ENCODE measurements around the gene LSMEM2.

Gene LSMEM2

DNA sequence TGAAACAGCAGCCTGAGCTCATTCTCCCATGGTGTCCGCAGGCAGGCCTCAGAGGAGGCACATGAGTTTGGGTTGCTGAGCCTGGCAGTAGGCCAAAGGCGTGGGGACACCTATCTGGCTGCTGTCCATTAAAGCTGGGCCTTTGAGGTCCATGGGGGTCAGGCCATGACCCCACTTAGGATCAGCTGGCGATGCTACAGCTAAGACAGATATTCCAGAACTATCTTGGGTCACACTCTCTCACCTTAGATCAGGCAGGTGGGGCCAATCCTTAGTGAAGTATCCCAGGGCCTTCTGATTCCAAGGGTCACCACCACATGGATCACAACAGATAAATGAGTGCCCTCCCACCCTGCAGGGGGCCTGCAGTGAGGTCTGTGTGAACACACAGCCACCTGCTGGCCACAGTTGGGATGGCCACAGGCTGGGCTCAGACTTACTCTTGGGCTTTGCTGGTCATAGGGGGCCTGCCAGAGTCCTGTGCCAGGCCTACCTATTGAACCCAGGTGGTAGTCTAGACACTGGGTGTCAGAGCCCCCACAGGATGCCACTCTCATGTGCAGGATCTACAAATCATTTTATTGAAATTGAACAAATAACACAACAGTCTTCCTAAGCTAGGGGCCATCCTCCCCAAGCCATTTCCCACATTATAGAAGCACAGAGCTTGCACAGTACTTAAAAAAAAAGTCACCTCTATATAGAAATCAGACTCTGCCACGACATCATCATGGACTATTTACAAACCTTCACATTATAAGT is 45.6 kb downstream of the LSMEM2 start:
- peak in 3 of 5 donors; percentile 40 to 50 (median 42) for DNase-seq

DNA sequence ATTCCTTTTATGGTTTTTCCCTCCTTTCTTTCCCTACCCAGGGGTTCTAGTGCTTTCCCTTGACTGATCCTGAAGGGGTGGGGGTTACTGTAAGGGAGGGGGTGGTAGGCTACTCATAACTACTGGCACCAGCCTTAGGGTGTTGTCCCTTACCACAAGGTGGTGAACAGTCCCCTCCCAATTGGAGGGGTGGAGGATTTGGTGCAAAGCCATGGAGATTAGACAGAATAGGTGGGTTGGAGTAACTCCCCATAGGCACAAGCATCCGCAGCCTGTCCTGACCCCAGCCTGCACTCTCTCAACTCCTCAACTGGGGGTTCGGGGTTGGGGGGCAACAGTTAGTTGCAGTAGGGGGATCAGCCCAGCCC is 46.2 kb downstream of the LSMEM2 start:
- no peak for DNase-seq

DNA sequence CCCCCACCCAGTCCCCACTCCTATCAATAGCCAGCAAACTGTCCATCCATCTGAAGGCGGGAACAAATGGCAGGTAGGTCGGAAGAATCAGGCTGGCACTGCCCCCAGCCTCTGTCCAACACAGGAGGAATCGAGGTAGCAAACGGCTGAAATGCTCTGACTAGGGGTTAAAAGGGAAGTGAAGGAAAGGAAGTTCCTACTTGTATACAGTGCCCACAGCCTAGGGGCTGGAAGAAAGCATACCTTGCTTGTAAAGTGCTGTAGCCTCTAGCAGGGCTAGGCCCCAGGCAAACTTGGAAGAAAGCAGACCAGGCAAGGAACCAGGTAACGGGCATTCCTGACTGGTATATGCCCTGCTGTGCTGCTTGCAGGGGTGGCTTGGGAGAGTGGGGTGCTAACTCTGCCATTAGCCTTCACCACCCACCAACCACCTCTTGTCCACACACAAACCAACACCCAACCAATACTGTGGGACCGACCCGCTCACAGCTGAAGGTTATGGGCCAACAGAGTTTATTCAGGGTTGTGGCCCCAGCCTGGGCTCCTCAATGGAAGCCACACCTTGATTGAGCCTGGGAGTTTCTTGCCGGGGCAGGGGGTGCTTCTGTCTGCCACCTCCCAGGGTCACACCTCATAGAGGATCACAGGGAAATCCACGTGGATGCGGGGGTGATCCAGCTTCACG is 46.8 kb downstream of the LSMEM2 start:
- no peak for DNase-seq

DNA sequence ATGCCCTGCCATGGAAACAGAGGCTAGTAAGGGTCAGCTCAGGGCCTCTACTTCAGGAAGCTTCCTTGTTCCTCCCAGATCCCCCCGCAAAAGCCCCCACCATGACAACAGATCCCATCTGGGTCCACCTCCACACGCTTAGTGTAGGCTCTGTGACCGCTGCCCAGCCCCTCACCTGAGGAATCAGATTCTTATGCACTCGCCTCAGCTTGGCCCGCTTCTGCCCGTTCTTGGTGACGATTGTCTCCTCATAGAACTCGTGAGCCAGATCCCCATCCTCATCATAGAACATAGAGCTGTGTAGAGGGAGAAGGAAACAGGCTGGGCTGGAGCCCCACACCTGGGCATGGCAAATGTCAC is 47.3 kb downstream of the LSMEM2 start:
- no peak for DNase-seq

DNA sequence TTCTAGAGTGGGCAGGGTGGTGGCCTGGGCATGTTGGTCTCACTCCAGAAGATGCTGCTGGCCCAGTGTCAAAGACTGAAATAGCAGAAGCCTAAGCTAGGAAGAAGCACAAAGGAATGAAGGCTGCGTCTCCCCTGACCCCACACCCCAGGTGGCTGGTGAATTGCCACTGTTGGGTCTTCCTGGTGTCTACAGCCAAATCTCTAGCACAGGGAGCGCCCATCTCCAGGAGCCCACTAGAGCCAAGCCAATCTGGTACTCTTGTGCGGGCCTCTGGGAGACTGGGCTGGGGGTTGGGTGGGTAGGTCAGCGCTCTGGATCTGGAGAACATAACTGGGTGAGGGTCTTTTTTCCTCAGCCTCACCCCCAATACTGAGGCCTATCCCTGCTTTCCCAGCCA is 48.2 kb downstream of the LSMEM2 start:
- DNase-seq: no peak

DNA sequence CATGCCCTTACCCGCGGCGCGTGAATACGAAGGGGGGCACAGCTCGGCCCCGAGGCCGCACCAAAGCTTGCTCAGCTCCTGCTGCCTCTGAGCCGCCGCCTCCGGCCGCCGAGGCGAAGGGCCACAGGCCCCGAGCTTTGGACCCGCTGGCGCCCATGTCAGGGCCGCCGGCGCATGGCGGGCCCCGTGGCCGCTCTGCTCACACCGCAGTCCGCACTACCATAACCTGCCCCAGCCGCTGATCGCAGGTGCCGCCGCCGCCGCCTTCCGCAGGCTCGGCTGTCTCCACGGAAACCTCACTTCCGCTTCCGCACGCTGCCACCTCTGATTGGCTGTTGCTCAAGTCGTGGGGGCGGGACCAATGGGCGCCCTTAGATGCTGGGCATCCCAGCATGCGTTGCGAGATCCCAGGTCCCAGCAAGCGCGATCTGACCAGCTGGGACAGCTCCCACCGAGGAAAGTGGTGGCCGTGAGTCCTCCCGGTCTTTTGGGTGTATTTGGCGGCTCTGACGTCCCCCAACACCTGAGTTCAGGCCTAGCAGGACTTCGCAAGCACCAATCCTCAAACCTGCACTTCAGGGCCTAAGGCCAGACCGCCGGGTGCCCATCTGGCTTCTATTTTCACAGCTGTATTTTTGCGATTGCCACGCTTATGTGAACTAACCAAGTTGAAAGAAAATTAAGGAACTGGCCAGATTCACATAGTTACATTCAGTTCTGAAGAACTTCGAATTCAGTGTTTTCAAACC is 49.2 kb downstream of the LSMEM2 start, which contains the start of gene TUSC2:
TSS of gene TUSC2 (minus strand) at position 281 of the 749 bp plus-strand sequence. CDS start at position 157, 124 bp downstream.
- DNase-seq: peak; percentile 89 to 96 (median 94)

DNA sequence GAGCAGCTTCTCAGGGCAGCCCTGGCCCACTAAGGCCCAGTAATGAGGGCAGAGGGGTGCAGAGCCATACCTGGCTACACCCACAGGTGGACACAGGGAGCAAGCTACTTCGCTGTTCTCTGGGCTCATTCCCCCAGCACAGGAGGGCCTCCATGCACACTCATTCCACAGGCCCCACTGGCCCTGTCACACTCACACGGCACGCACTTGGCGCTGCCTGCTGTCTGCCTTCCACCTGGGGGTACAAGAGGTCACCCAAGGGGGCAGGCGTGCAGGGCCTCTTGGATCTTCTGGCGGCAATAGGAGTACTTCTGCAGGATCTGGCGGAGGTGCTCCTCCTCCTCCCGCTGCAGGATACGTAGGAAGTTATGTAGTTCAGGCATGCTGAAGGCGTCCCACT is 51.4 kb downstream of the LSMEM2 start:
- DNase-seq: no peak

DNA sequence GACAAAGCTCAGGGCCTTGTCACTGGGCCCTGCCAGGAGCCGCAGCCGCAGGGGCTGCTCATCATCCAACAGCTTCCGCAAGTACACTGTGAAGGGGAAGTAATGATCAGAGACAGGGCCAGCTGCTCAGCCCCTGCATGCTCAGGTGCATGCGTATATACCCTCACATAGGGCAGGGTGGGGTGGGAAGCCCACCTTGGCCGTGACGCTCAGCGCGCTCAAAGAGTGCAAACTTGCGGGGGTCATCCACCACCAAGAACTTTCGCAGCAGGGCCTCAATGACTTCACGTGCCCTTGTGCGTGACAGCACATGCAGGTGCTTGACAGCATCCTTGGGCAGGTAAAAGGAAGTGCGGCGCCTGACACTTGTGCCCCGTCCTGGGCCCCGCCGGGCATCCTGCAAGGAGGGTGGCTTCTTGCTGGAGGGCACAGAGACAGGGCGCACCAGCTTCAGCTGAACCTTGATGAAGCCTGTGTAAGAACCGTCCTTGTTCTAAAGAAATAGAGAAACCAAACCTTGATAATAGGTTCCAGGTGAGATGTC is 52.5 kb downstream of the LSMEM2 start:
- DNase-seq: no peak

DNA sequence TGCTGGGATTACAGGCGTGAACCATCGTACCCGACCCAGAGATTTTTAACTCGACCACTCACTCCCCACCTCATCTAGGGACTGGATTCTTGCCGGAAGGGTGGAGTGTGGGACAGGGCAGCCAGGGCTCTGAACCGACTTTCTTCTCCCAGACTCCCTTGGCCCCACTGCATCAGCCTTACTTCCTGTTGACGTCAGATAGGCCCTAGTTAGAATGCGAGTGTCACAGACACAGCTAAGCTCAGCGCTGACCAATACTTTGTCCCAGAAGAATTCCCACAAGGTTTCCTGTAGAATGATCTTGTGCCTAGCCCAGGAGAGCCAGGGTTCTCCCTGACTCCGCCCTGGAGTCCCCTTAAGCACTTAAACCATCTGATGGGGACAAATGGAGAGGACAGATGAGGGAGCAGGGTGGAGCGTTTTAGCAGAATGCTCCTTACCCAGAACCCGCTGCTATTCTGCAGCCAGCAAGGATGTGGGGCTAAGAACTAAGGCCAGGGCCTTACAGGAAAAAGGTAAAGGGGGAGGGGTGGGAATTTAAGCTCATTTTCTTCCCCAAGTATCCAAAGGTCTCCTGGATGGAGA is 54.9 kb downstream of the LSMEM2 start:
- DNase-seq: no peak

DNA sequence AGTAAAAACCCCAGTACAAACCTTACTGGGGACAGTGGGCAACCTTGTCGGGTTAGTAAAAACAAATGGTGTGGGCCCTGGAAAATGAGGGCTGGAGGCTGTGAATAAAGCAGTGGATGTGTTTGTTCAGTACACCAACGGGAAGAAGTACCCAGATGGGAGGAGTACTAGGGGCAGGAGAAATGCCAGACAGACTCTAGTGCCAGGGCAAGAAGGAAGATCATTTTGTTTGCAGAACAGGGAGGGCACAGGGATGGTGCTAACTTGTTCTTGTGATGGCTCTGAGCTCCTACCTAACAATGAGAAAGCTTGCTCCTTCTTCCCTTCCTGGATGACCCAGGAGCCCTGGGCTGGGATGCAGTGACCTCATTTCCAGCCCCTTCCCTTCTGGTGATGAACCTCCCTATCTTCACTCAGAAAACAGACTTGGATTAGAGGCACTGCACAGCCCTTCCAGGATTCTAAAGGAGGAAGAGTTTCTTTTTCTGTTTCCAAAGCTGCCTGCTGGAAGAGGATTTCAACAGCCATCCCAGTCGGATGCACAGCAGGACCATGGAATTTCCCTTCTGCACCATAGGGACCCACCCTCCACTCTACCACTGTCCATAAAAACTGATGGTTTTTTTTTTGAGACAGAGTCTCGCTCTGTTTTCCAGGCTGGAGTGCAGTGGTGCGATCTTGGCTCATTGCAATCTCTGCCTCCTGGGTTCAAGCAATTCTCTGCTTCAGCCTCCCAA is 55.6 kb downstream of the LSMEM2 start:
- DNase-seq: no peak

DNA sequence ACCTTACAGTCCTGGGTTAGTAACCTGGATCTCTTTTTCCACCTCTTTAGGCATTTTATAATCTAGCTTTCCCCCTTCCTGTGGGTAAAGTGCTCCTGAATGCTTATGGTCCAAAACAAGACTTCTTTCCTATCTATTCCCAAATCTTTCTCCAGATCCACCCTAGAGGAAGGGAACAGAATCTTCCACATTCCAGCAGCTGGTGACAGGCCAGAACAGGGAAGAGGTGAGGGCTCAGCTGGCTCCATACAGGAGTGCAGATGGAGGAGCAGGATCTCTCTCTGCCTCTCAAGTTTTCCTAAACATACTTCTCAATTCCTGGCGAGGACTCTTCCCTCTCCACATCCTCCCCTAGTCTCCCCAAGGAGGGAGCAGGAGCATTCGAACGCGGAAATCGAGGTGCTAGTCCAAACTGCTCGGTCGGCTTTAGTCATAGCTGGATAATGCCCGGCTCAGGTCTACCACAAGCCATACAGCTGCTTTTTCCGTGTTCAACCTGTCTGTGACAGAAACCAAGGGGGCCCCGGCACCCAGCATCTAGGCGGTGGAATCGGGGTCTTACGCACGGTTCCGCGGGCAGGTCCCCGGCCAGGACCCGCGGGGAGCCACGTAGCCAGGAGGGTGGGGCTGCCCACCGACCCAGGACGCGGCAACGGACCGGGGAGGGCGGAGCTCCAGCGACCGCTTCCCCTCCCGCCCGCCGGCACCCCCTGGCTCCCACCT is 57.7 kb downstream of the LSMEM2 start:
- no peak for DNase-seq

DNA sequence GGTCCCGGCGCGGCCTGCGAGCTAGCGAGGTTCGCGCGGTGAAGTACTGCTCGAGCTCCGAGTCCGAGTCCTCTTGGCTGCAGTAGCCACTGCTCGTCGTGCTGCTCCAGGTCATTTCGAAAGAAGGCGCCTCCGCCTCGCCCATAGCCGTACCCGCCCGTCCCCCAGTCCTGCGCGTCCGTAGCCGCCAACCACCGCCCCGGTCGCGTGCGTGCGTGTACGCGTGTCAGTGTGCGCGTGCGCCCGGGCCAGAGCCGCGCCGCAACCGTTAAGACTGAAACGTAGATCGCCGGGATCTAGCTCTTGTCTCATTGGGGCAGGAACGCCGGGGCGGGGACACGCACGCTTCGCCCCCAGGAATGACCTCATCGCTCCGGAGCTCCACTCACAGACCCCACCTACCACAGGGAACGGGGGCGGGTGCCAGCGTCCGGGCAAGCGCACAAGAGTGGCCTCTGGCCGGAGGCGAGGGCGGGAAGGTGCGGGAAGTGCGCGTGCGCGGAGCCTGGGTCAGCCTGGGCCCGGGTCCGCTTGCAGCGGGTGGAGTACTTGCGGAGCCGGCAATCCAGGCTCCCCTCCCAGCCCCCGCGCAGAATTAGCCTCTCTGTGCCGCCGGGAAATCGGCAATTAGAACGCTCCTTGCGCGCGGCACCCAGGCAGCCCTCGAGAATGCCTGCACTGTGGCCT is 58.4 kb downstream of the LSMEM2 start:
- peak; percentile 86 to 99 (median 89) for DNase-seq
